GM18498 (cell line): ENCODE data around the gene SPATA2L.
"Not testable (repeated sequence)": the region's sequence is repeated elsewhere in the genome, so short reads cannot be mapped to it uniquely, and the experiment has no call there.

ENCODE experiments used
- ATAC-seq: cut with Tn5 transposase; IDR thresholded peaks from one replicate; pipeline ENCODE4 v1.9.1; 2021; ENCODE audit warnings: mild to moderate bottlenecking, moderate library complexity; ENCODE audit not compliant: unreplicated experiment

SPATA2L gene

GRCh38 chr16:89708481-89708931, 7.0 kb upstream of the SPATA2L start:
- no peak for ATAC-seq

- ATAC-seq, result no peak
Observed at GRCh38 chr16:89707695-89708094, 6.2 kb upstream of the SPATA2L start.

GRCh38 chr16:89706518-89707260, 5.2 kb upstream of the SPATA2L start:
- ATAC-seq, result no peak

- no peak for ATAC-seq
Observed at GRCh38 chr16:89705006-89705405, 3.5 kb upstream of the SPATA2L start.

- no peak for ATAC-seq
Observed at GRCh38 chr16:89704281-89704680, 2.8 kb upstream of the SPATA2L start.

- ATAC-seq, result no peak
Observed at GRCh38 chr16:89700649-89701424, 668 bp downstream of the SPATA2L start.

GRCh38 chr16:89700100-89700648, 1.3 kb downstream of the SPATA2L start:
- ATAC-seq, result peak; percentile 50

GRCh38 chr16:89699629-89700099, 1.8 kb downstream of the SPATA2L start:
- not testable (repeated sequence) for ATAC-seq

- not testable (repeated sequence) for ATAC-seq
Observed at GRCh38 chr16:89698717-89699116, 2.8 kb downstream of the SPATA2L start.

- no peak for ATAC-seq
Observed at GRCh38 chr16:89697616-89698331, 3.7 kb downstream of the SPATA2L start.

- ATAC-seq, result no peak
Observed at GRCh38 chr16:89697161-89697615, 4.3 kb downstream of the SPATA2L start.

GRCh38 chr16:89696670-89697128, 4.8 kb downstream of the SPATA2L start:
- ATAC-seq, result no peak

- ATAC-seq, result no peak
Observed at GRCh38 chr16:89695875-89696669, 5.4 kb downstream of the SPATA2L start.

- no peak for ATAC-seq
Observed at GRCh38 chr16:89695086-89695874, 6.2 kb downstream of the SPATA2L start.

- ATAC-seq, result not testable (repeated sequence)
Observed at GRCh38 chr16:89694784-89695085, 6.8 kb downstream of the SPATA2L start.

GRCh38 chr16:89693931-89694783, 7.3 kb downstream of the SPATA2L start:
- no peak for ATAC-seq

GRCh38 chr16:89693289-89693731, 8.2 kb downstream of the SPATA2L start:
- ATAC-seq, result no peak

- no peak for ATAC-seq
Observed at GRCh38 chr16:89691986-89692569, 9.4 kb downstream of the SPATA2L start.
